Gastrocnemius medialis (tissue), 4 donors: Measurements from ENCODE around the gene TAS2R41. TPM values are rescaled to one million over a fixed set of nuclear protein-coding genes. Genes with fewer than 3 reads are reported as not detected.

Experiments used
- ATAC-seq, 2 donors: fragments of 150-250 bp; one replicate each; pipeline ENCODE4 v1.9.1; 2016
- DNase-seq, 2 donors: peaks; one replicate each; pipeline ENCODE4 v3.0.0-alpha.2; 2019
- H3K27ac ChIP-seq, 4 donors: fragments of 200-600 bp; sonication (generic); 1 replicate in 1 of 4; 2 replicates in 3 of 4; pipeline ENCODE4 v1.5.1; 2016 to 2018; ENCODE audit warnings: mild to moderate bottlenecking in 2 of 4, moderate library complexity in 1 of 4
- H3K27me3 ChIP-seq, 3 donors: fragments of 200-600 bp; sonication (generic) in 2 of 3; 1 replicate in 1 of 3; 2 replicates in 2 of 3; pipeline versions ENCODE4 v1.5.1 to v1.6.0; 2016 to 2019; ENCODE audit warnings: mild to moderate bottlenecking in 1 of 3, moderate library complexity in 1 of 3
- H3K36me3 ChIP-seq, 2 donors: fragments of 200-600 bp; sonication (generic) in 1 of 2; one replicate each; pipeline ENCODE4 v1.5.1; 2017 to 2018
- H3K4me1 ChIP-seq, 2 donors: fragments of 200-600 bp; sonication (generic) in 1 of 2; one replicate each; pipeline ENCODE4 v1.5.1; 2016 to 2017; ENCODE audit warnings: mild to moderate bottlenecking in 2 of 2
- H3K4me3 ChIP-seq, 4 donors: fragments of 200-600 bp; sonication (generic) in 3 of 4; 1 replicate in 1 of 4; 2 replicates in 3 of 4; pipeline ENCODE4 v1.5.1; 2016 to 2019; ENCODE audit warnings: mild to moderate bottlenecking in 2 of 4
- H3K9me3 ChIP-seq, 3 donors: fragments of 200-600 bp; sonication (generic) in 2 of 3; 1 replicate in 1 of 3; 2 replicates in 2 of 3; pipeline ENCODE4 v1.5.1; 2016 to 2019
- CTCF ChIP-seq, 5 experiments: fragments of 450-650 bp in 3 of 5; fragments of 200-600 bp in 2 of 5; sonication (generic) in 2 of 5; IDR thresholded peaks in 4 of 5; conservative IDR thresholded peaks in 1 of 5; 1 replicate in 4 of 5; 2 replicates in 1 of 5; pipeline ENCODE4 v1.5.1; 2016 to 2019; ENCODE audit warnings: antibody characterized with exemption in 5 of 5, mild to moderate bottlenecking in 3 of 5, moderate library complexity in 3 of 5
- POLR2A ChIP-seq, 2 donors: fragments of 450-650 bp; IDR thresholded peaks; one replicate each; pipeline ENCODE4 v1.6.1; 2017; ENCODE audit warnings: antibody characterized with exemption in 2 of 2, mild to moderate bottlenecking in 2 of 2, moderate library complexity in 2 of 2
- in situ Hi-C, 4 donors: fragments of 200-750 bp; cut with MboI; loops; one replicate each; pipeline versions ENCODE4 v1.15.0 to v1.8.0; 2017; ENCODE audit warnings: low sequenced_read_pairs in 4 of 4
- intact Hi-C: fragments of 100-400 bp; cut with DNase I; formaldehyde crosslinking; loops from one replicate; pipeline ENCODE4 v1.15.1; 2023; ENCODE audit warnings: low total_unique reads
- total RNA-seq, 4 donors: library from RNA; depleted of rRNA; stranded (reverse); fragments of >200 nt; gene quantifications; one replicate each; pipeline versions ENCODE4 v1.1.0 to v1.2.3, GENCODE V29; 2016

Gene TAS2R41
- total RNA-seq, 4 donors from 2014 or later, result not detected

GRCh38 chr7:143447466-143447865 lies 30.2 kb upstream of the TAS2R41 start:
- DNase-seq, result no peak
- Histone ChIP-seq H3K27ac (no peak overlapping the region), H3K27me3 (peaks cover 0 to 4% (median 0%) of the 10 kb centered on the region in 3 donors), H3K36me3 (no peaks in the 10 kb centered on the region), H3K4me1 (no peaks in the 10 kb centered on the region), H3K4me3 (no peak overlapping the region), H3K9me3 (no peaks in the 10 kb centered on the region)
- intact Hi-C loops, result no loop called here
- TF ChIP-seq POLR2A (IDR thresholded peaks at IDR 0.05) (no peak), CTCF (IDR thresholded peaks at IDR 0.05 in 4 of 5, conservative IDR thresholded peaks at IDR 0.05 in 1 of 5) (no peak)
- in situ Hi-C loops, result loop anchor here in 1 of 4 donors (25.0 kb wide), 1 partner anchor 435 kb away; no protein-coding TSS in a partner anchor
- ATAC-seq, result no peak

- H3K4me1 ChIP-seq, result no peaks in the 10 kb centered on the region
- intact Hi-C loops (no loop called here), in situ Hi-C loops (loop anchor here in 1 of 4 donors (25.0 kb wide), 1 partner anchor 436 kb away; no protein-coding TSS in a partner anchor)
- DNase-seq (no peak), ATAC-seq (no peak)
- H3K36me3 ChIP-seq, result no peaks in the 10 kb centered on the region
- TF ChIP-seq POLR2A (IDR thresholded peaks at IDR 0.05), result no peak
- no peak for TF ChIP-seq CTCF (IDR thresholded peaks at IDR 0.05 in 4 of 5, conservative IDR thresholded peaks at IDR 0.05 in 1 of 5)
- H3K4me3 ChIP-seq, result no peak overlapping the region
- no peaks in the 10 kb centered on the region for H3K9me3 ChIP-seq
- H3K27me3 ChIP-seq, result peaks cover 0 to 4% (median 0%) of the 10 kb centered on the region in 3 donors
- H3K27ac ChIP-seq, result no peak overlapping the region
These were observed 29.2 kb upstream of the TAS2R41 start for GRCh38 chr7:143448429-143448828.

- TF ChIP-seq POLR2A (IDR thresholded peaks at IDR 0.05) (no peak), CTCF (IDR thresholded peaks at IDR 0.05 in 4 of 5, conservative IDR thresholded peaks at IDR 0.05 in 1 of 5) (no peak)
- no peak for DNase-seq
- no peak overlapping the region for H3K27ac ChIP-seq
- H3K4me3 ChIP-seq, result no peak overlapping the region
- in situ Hi-C loops, result loop anchor here in 1 of 4 donors (25.0 kb wide), 1 partner anchor 437 kb away; no protein-coding TSS in a partner anchor
- no peaks in the 10 kb centered on the region for H3K4me1 ChIP-seq
- ATAC-seq, result no peak
- H3K27me3 ChIP-seq, result peaks cover 0 to 4% (median 0%) of the 10 kb centered on the region in 3 donors
- no peaks in the 10 kb centered on the region for H3K36me3 ChIP-seq
- intact Hi-C loops, result no loop called here
- H3K9me3 ChIP-seq, result no peaks in the 10 kb centered on the region
These were observed 27.9 kb upstream of the TAS2R41 start for GRCh38 chr7:143449793-143450192.

GRCh38 chr7:143451122-143451521 lies 26.6 kb upstream of the TAS2R41 start:
- no peak for ATAC-seq
- DNase-seq, result no peak
- intact Hi-C loops (no loop called here), in situ Hi-C loops (no loop called here)
- TF ChIP-seq CTCF (IDR thresholded peaks at IDR 0.05 in 4 of 5, conservative IDR thresholded peaks at IDR 0.05 in 1 of 5) (no peak), POLR2A (IDR thresholded peaks at IDR 0.05) (no peak)
- Histone ChIP-seq H3K4me3 (no peak overlapping the region), H3K36me3 (no peaks in the 10 kb centered on the region), H3K27ac (no peak overlapping the region), H3K9me3 (no peaks in the 10 kb centered on the region), H3K4me1 (no peaks in the 10 kb centered on the region), H3K27me3 (peaks cover 0 to 4% (median 0%) of the 10 kb centered on the region in 3 donors)

- ATAC-seq, result no peak
- in situ Hi-C loops (no loop called here), intact Hi-C loops (no loop called here)
- DNase-seq, result no peak
- Histone ChIP-seq H3K36me3 (no peaks in the 10 kb centered on the region), H3K4me3 (no peak overlapping the region), H3K9me3 (no peaks in the 10 kb centered on the region), H3K27me3 (peaks cover 0 to under 1% (median 0%) of the 10 kb centered on the region in 3 donors), H3K4me1 (no peaks in the 10 kb centered on the region), H3K27ac (no peak overlapping the region)
- TF ChIP-seq CTCF (IDR thresholded peaks at IDR 0.05 in 4 of 5, conservative IDR thresholded peaks at IDR 0.05 in 1 of 5) (no peak), POLR2A (IDR thresholded peaks at IDR 0.05) (no peak)
These were observed 25.9 kb upstream of the TAS2R41 start for GRCh38 chr7:143451746-143452145.
